ENCODE data around the gene IL15RA. TPM values are rescaled to one million over a fixed set of nuclear protein-coding genes. Genes with fewer than 3 reads are reported as not detected.
A peak's percentile ranks its signal among the peaks of the same experiment; 100 is the strongest.
"Not testable (repeated sequence)": the region's sequence is repeated elsewhere in the genome, so short reads cannot be mapped to it uniquely, and the experiment has no call there.

IL15RA gene
- total RNA-seq, 4 donors from 2014 or later: 13.1 to 17.6 (median 15.6) TPM

GRCh38 chr10:5963071-5963470 is 14.3 kb downstream of the IL15RA start:
- Histone ChIP-seq H3K9me3 (no peaks in the 10 kb centered on the region), H3K27me3 (no peaks in the 10 kb centered on the region), H3K4me3 (no peak overlapping the region), H3K27ac (no peak overlapping the region), H3K36me3 (peaks cover 0 to 38% of the 10 kb centered on the region in 2 donors), H3K4me1 (peaks cover 0 to 4% of the 10 kb centered on the region in 2 donors)
- TF ChIP-seq POLR2A (IDR thresholded peaks at IDR 0.05) (no peak), CTCF (IDR thresholded peaks at IDR 0.05 in 4 of 5, conservative IDR thresholded peaks at IDR 0.05 in 1 of 5) (no peak)
- ATAC-seq: no peak
- in situ Hi-C loops (cut with MboI; ENCODE audit: low sequenced_read_pairs in 4 of 4): no loop called here
- peak in 1 of 2 donors; percentile 2 for DNase-seq
- intact Hi-C loops (cut with DNase I; ENCODE audit: low total_unique reads): no loop called here

DNA sequence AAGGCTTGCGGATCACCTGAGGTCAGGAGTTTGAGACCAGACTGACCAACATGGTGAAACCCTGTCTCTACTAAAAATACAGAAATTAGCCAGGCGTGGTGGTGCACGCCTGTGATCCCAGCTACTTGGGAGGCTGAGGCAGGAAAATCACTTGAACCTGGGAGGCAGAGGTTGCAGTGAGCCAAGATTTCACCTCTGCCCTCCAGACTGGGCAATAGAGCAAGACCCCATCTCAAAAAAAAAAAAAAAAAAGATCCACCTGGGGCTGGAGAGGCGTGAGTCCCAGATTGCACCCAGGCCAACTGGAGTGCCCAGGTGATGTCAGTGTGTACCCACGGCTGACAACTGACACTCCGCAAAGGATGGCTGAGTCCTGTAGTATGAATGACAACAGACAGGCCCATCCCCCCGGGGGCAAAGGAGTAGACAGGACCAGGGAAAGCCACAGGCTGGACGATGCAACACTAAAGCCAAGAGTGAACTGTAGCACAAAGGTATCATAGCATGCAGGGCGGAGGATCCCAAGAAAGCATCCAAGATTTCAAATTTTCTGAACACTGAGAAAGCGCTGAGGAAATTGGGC is 14.9 kb downstream of the IL15RA start:
- H3K4me1 ChIP-seq; H3K4me3 ChIP-seq; intact Hi-C loops (cut with DNase I; ENCODE audit: low total_unique reads); H3K9me3 ChIP-seq; H3K27ac ChIP-seq; H3K27me3 ChIP-seq; in situ Hi-C loops (cut with MboI; ENCODE audit: low sequenced_read_pairs in 4 of 4); ATAC-seq: not testable (repeated sequence)
- peaks cover 0 to 42% of the 10 kb centered on the region in 2 donors for H3K36me3 ChIP-seq
- DNase-seq: peak in 1 of 2 donors; percentile 6

GRCh38 chr10:5961405-5962100 is 15.8 kb downstream of the IL15RA start:
- in situ Hi-C loops (cut with MboI; ENCODE audit: low sequenced_read_pairs in 4 of 4) (no loop called here), intact Hi-C loops (cut with DNase I; ENCODE audit: low total_unique reads) (no loop called here)
- H3K4me3 ChIP-seq: no peak overlapping the region
- no peak overlapping the region for H3K27ac ChIP-seq
- TF ChIP-seq CTCF (IDR thresholded peaks at IDR 0.05 in 4 of 5, conservative IDR thresholded peaks at IDR 0.05 in 1 of 5) (no peak), POLR2A (IDR thresholded peaks at IDR 0.05) (no peak)
- ATAC-seq (no peak), DNase-seq (peak in 1 of 2 donors; percentile 8)
- H3K36me3 ChIP-seq: peaks cover 0 to 42% of the 10 kb centered on the region in 2 donors
- no peaks in the 10 kb centered on the region for H3K27me3 ChIP-seq
- H3K4me1 ChIP-seq: peaks cover 0 to 4% of the 10 kb centered on the region in 2 donors
- no peaks in the 10 kb centered on the region for H3K9me3 ChIP-seq

GRCh38 chr10:5960973-5961275 is 16.4 kb downstream of the IL15RA start:
- H3K27me3 ChIP-seq; DNase-seq; in situ Hi-C loops (cut with MboI; ENCODE audit: low sequenced_read_pairs in 4 of 4); ATAC-seq; H3K27ac ChIP-seq; intact Hi-C loops (cut with DNase I; ENCODE audit: low total_unique reads); H3K9me3 ChIP-seq; H3K4me3 ChIP-seq; H3K4me1 ChIP-seq: not testable (repeated sequence)
- peaks cover 0 to 46% of the 10 kb centered on the region in 2 donors for H3K36me3 ChIP-seq

- TF ChIP-seq POLR2A (IDR thresholded peaks at IDR 0.05) (no peak), CTCF (IDR thresholded peaks at IDR 0.05 in 4 of 5, conservative IDR thresholded peaks at IDR 0.05 in 1 of 5) (no peak)
- intact Hi-C loops (cut with DNase I; ENCODE audit: low total_unique reads): no loop called here
- H3K36me3 ChIP-seq: peaks cover 0 to 46% of the 10 kb centered on the region in 2 donors
- in situ Hi-C loops (cut with MboI; ENCODE audit: low sequenced_read_pairs in 4 of 4): no loop called here
- peaks cover 0 to 4% of the 10 kb centered on the region in 2 donors for H3K4me1 ChIP-seq
- H3K27ac ChIP-seq: no peak overlapping the region
- no peak for ATAC-seq
- H3K9me3 ChIP-seq: no peaks in the 10 kb centered on the region
- peak in 1 of 2 donors; percentile 4 for DNase-seq
- no peaks in the 10 kb centered on the region for H3K27me3 ChIP-seq
- H3K4me3 ChIP-seq: no peak overlapping the region
These were observed 17.0 kb downstream of the IL15RA start for GRCh38 chr10:5960070-5960972.
